Heart left ventricle (tissue), 16 donors: ENCODE data around the gene SUGCT. TPM values are rescaled to one million over a fixed set of nuclear protein-coding genes. Genes with fewer than 3 reads are reported as not detected.

Experiments
- ATAC-seq, 4 donors: fragments of 200-7000 bp; cut with Tn5 transposase; one replicate each; pipeline ENCODE4 v1.9.1; 2020 to 2022; ENCODE audit warnings: moderate library complexity in 4 of 4, mild to moderate bottlenecking in 3 of 4, moderate number of reproducible peaks in 1 of 4
- DNase-seq, 5 donors: peaks; one replicate each; pipeline ENCODE4 v3.0.0-alpha.2; 2020
- H3K27ac ChIP-seq, 12 donors: fragments of 200-600 bp; sonication (generic) in 4 of 12; one replicate each; pipeline versions ENCODE4 v1.5.0 to v1.8.0; 2016 to 2022; ENCODE audit warnings: mild to moderate bottlenecking in 2 of 12
- H3K27me3 ChIP-seq, 9 donors: fragments of 200-600 bp; sonication (generic) in 2 of 9; one replicate each; pipeline versions ENCODE4 v1.5.1 to v1.8.0; 2016 to 2022; ENCODE audit warnings: mild to moderate bottlenecking in 3 of 9
- H3K36me3 ChIP-seq, 9 donors: fragments of 200-600 bp; sonication (generic) in 2 of 9; one replicate each; pipeline versions ENCODE4 v1.5.0 to v1.8.0; 2018 to 2022; ENCODE audit warnings: mild to moderate bottlenecking in 2 of 9
- H3K4me1 ChIP-seq, 12 donors: fragments of 200-600 bp; sonication (generic) in 4 of 12; one replicate each; pipeline versions ENCODE4 v1.5.0 to v1.8.0; 2016 to 2022; ENCODE audit warnings: mild to moderate bottlenecking in 3 of 12
- H3K4me3 ChIP-seq, 12 donors: fragments of 200-600 bp; sonication (generic) in 4 of 12; one replicate each; pipeline versions ENCODE4 v1.5.0 to v1.8.0; 2017 to 2022; ENCODE audit warnings: mild to moderate bottlenecking in 9 of 12, moderate library complexity in 4 of 12
- H3K9me3 ChIP-seq, 12 donors: fragments of 200-600 bp; sonication (generic) in 4 of 12; one replicate each; pipeline versions ENCODE4 v1.5.0 to v1.8.0; 2016 to 2022; ENCODE audit warnings: mild to moderate bottlenecking in 1 of 12
- POLR2A ChIP-seq, 2 donors: fragments of 450-650 bp; IDR thresholded peaks; one replicate each; pipeline ENCODE4 v1.6.1; 2017; ENCODE audit warnings: antibody characterized with exemption in 2 of 2, mild to moderate bottlenecking in 2 of 2, moderate library complexity in 2 of 2
- WGBS, 4 donors: extraction: QIAGEN DNeasy Blood & Tissue Kit in 2 of 4; methylation state at CpG; one replicate each; pipeline versions ENCODE4 v1.1.5 to v1.1.7; 2013 to 2018; 5-methylcytosine and 5-hydroxymethylcytosine counted together
- intact Hi-C, 10 donors: fragments of 100-400 bp; cut with DNase I; formaldehyde crosslinking; loops; one replicate each; pipeline versions ENCODE4 v1.11.1 to v1.14.2; 2022
- polyA plus RNA-seq, 2 donors: library from polyadenylated mRNA; stranded (reverse); fragments of 200-250 nt; gene quantifications; one replicate each; pipeline ENCODE4 v1.2.3, GENCODE V29; 2013
- total RNA-seq, 9 donors: library from RNA; depleted of rRNA in 2 of 9; stranded (reverse); fragments of >200 nt in 2 of 9; fragmentation: NEBNext Ultra II Directional in 3 of 9; extraction: Animal tissue kit (Norgen Biotek cat#: 25700) in 3 of 9; gene quantifications; one replicate each; pipeline versions ENCODE4 v1.1.0 to v1.2.4, GENCODE V29; 2016 to 2023
- TF ChIP-seq, protein P1 (sequence below), 12 donors: fragments of 200-600 bp; sonication (generic) in 4 of 12; IDR thresholded peaks; one replicate each; pipeline versions ENCODE4 v1.5.0 to v1.8.0; 2018 to 2022; ENCODE audit warnings: antibody characterized with exemption in 12 of 12, mild to moderate bottlenecking in 5 of 12
- donor health status: ischemic (EF 13 %, LVEDD 7.1; RV severe dilation, severe dysfunction).
- donor health status: healthy with polysubstance abuse.
- donor health status: DM: no; HTN: yes; CAD: no.
- donor health status: DM: no; HTN: no; CAD: no.
- donor health status: ischemic (EF 25% LVEDD 6.9; RV normal size, moderate dysfunction).
- donor health status: ischemic (EF 25% LVEDD 5.7; RV mildly dilated, moderate dysfunction).
- donor health status: healthy.
- donor health status: DM: yes; HTN: yes; CAD: no.
- donor health status: ischemic (EF 35%, LVEDD 5.7; RV mildly dilated, moderate dysfunction).
- donor health status: nonischemic (EF 11% LVEDD 7.7; RV severe dilation, severe dysfunction).
- donor health status: DM: yes; HTN: yes; CAD: no.
- donor health status: PGD.
- donor health status: ischemic (EF 29% LVEDD 5.4; RV normal size, mild dysfunction).
- donor health status: nonischemic (EF 23%, LVEDD 6.1; RV moderate dilation, normal function).

The SUGCT gene
- total and polyA plus RNA-seq, 11 donors, result 1.4 to 7.6 (median 4.4) TPM

DNA sequence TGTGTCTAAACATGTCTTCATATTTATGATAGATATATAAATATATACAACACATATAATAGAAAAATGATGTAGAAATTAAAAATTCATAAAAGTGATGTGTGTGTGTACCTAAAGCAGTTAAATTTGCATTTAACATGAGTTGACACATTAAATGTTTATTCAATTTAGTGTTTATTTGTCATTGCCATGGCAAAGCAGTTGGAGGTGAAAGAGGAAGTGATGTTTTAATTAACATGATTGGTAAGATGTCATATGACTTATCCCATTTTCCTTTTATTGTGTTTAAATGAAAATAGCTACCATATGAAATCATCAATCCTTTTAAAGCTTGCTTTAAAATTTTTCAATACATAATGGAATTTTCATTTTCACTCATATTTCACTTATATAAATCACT is 452.6 kb downstream of the SUGCT start:
- ATAC-seq, result no peak
- no peak for TF ChIP-seq POLR2A (IDR thresholded peaks at IDR 0.05)
- TF ChIP-seq, protein P1, sequence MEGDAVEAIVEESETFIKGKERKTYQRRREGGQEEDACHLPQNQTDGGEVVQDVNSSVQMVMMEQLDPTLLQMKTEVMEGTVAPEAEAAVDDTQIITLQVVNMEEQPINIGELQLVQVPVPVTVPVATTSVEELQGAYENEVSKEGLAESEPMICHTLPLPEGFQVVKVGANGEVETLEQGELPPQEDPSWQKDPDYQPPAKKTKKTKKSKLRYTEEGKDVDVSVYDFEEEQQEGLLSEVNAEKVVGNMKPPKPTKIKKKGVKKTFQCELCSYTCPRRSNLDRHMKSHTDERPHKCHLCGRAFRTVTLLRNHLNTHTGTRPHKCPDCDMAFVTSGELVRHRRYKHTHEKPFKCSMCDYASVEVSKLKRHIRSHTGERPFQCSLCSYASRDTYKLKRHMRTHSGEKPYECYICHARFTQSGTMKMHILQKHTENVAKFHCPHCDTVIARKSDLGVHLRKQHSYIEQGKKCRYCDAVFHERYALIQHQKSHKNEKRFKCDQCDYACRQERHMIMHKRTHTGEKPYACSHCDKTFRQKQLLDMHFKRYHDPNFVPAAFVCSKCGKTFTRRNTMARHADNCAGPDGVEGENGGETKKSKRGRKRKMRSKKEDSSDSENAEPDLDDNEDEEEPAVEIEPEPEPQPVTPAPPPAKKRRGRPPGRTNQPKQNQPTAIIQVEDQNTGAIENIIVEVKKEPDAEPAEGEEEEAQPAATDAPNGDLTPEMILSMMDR (IDR thresholded peaks at IDR 0.05), result no peak
- Histone ChIP-seq H3K9me3 (peaks cover 0 to 11% (median 0%) of the 10 kb centered on the region in 12 donors), H3K4me3 (no peak overlapping the region), H3K27ac (no peak overlapping the region), H3K27me3 (no peaks in the 10 kb centered on the region), H3K36me3 (no peaks in the 10 kb centered on the region), H3K4me1 (peaks cover 0 to 6% (median 0%) of the 10 kb centered on the region in 12 donors)
- intact Hi-C loops, result no loop called here
- DNase-seq, result no peak

DNA sequence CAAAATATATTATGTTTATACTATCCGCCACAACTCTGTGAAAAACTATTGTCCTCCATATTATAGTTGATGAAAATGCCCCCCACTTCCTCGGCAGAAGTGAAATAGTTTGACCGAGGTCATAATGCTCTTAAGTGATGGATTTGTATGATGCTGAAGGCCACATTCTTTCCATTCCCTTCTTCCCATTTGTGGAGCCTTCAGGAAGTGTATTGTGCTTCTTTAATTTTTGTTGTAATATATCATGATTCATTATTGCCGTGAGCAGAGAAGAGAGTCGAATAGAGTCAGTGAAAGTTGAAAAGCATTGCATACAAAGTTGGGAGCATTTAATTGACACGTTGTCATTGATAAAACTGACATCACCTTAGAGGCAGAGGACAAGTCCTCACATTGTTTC is 460.3 kb downstream of the SUGCT start:
- H3K36me3 ChIP-seq, result no peaks in the 10 kb centered on the region
- DNase-seq (no peak), ATAC-seq (no peak)
- 65 to 75% (median 71%) methylated on average over 6 of the region's 6 CpGs for WGBS, 4 donors
- intact Hi-C loops, result no loop called here
- TF ChIP-seq, protein P1 (IDR thresholded peaks at IDR 0.05), result no peak
- no peak for TF ChIP-seq POLR2A (IDR thresholded peaks at IDR 0.05)
- H3K4me1 ChIP-seq, result peaks cover 0 to 6% (median 0%) of the 10 kb centered on the region in 12 donors
- H3K27me3 ChIP-seq, result no peaks in the 10 kb centered on the region
- no peak overlapping the region for H3K4me3 ChIP-seq
- H3K9me3 ChIP-seq, result peaks cover 0 to 10% (median 0%) of the 10 kb centered on the region in 12 donors
- no peak overlapping the region for H3K27ac ChIP-seq

DNA sequence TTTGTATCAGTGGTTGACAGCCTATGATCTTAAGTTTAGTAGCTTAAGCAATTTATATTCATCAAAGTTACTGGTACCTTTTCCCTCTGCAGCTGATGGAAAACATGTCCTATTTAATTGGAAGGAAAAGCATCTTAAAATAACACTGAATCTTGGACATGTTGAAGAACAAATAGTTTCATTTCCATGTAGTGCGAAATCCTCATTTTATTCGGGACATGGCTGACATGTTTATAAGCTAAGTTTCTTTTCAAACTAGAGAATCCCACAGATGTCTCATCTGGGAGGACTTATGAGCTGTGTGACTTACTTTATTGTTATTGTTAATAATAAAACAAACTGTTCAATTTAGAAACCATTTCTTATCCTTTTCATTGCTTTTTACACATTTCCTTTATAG is 461.0 kb downstream of the SUGCT start:
- TF ChIP-seq, protein P1 (IDR thresholded peaks at IDR 0.05), result no peak
- no peak for TF ChIP-seq POLR2A (IDR thresholded peaks at IDR 0.05)
- Histone ChIP-seq H3K9me3 (peaks cover 0 to 3% (median 0%) of the 10 kb centered on the region in 12 donors), H3K4me1 (peaks cover 0 to 6% (median 0%) of the 10 kb centered on the region in 12 donors), H3K4me3 (no peak overlapping the region), H3K27ac (no peak overlapping the region), H3K27me3 (no peaks in the 10 kb centered on the region), H3K36me3 (no peaks in the 10 kb centered on the region)
- intact Hi-C loops, result no loop called here
- ATAC-seq, result no peak
- no peak for DNase-seq
- WGBS, 4 donors, result 85 to 93% (median 90%) methylated on average over 2 of the region's 2 CpGs

DNA sequence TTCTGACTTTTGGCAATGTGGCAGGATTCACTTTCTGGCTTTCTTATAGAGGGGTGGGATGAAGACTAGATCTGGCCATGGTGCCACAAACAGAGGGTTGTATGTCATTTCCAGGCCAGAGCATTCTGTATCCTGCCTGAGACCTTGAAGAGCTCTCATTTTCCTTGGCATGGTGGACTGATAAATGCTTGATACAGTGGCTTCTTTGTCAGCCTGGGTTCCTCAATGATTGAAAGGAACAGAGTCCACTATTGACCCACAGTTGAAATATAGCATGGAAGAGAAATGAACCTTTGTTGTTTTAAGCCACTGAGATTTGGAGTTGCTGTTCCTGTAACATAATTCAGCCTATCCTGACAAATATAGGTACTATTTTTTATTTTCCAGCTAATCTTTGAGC is 462.7 kb downstream of the SUGCT start:
- Histone ChIP-seq H3K27me3 (no peaks in the 10 kb centered on the region), H3K4me3 (no peak overlapping the region), H3K27ac (no peak overlapping the region), H3K4me1 (peaks cover 0 to 6% (median 0%) of the 10 kb centered on the region in 12 donors), H3K9me3 (peaks cover 0 to 6% (median 0%) of the 10 kb centered on the region in 12 donors), H3K36me3 (no peaks in the 10 kb centered on the region)
- intact Hi-C loops, result no loop called here
- ATAC-seq (no peak), DNase-seq (no peak)
- TF ChIP-seq, protein P1 (IDR thresholded peaks at IDR 0.05), result no peak
- TF ChIP-seq POLR2A (IDR thresholded peaks at IDR 0.05), result no peak
